ENCODE measurements around the gene CCDC71L.

DNA sequence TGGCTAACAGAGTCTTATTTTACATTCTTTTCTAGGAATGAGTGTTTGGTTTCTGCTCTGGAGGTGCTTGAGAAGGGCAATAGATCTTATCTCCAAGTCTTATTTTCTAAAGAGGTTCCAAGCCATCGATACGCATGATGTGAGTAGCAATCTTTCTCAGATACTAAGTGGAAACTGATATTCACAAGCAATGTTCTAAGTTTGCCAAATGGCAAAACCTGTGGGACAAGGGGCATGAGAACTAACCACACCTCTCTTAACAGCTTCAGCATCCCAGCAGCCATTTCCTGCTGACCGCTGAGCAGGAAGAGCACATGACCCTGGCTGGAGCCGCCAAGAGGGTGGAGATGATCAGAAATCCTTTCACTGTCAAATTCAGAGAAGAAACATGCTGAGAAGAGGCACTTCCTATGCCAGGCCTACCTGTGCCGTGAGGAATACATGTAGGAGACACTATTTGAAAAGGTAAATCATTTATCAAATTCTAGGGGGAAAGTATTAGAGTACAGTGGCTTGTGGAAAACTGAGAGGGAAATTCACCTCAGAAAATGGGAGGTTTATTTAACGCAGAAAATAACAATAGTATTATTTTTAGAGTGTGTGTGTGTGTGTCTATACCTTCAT, 35.2 kb downstream of the CCDC71L start:
- TF ChIP-seq, protein P1, sequence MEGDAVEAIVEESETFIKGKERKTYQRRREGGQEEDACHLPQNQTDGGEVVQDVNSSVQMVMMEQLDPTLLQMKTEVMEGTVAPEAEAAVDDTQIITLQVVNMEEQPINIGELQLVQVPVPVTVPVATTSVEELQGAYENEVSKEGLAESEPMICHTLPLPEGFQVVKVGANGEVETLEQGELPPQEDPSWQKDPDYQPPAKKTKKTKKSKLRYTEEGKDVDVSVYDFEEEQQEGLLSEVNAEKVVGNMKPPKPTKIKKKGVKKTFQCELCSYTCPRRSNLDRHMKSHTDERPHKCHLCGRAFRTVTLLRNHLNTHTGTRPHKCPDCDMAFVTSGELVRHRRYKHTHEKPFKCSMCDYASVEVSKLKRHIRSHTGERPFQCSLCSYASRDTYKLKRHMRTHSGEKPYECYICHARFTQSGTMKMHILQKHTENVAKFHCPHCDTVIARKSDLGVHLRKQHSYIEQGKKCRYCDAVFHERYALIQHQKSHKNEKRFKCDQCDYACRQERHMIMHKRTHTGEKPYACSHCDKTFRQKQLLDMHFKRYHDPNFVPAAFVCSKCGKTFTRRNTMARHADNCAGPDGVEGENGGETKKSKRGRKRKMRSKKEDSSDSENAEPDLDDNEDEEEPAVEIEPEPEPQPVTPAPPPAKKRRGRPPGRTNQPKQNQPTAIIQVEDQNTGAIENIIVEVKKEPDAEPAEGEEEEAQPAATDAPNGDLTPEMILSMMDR (conservative IDR thresholded peaks at IDR 0.05 in 1 of 2, IDR thresholded peaks at IDR 0.05 in 1 of 2; ENCODE audit: extremely low read depth in 1 of 2, insufficient read depth in 1 of 2, low read depth in 1 of 2, low read length in 2 of 2), result no peak
- no peak for TF ChIP-seq EZH2 (IDR thresholded peaks at IDR 0.05; ENCODE audit: borderline replicate concordance, low read length)

Measured in mammary epithelial cell (primary cell).